NCI-H1436 treated with DMSO at 0.1 percent for 48 hours (cell line): ENCODE results near the gene CFAP299.
"Not testable (repeated sequence)": the region's sequence is repeated elsewhere in the genome, so short reads cannot be mapped to it uniquely, and the experiment has no call there.

Experiments used
- DNase-seq: peaks from one replicate; lab custom pipeline; 2025; lab: John Stamatoyannopoulos, UW

The CFAP299 gene

DNA sequence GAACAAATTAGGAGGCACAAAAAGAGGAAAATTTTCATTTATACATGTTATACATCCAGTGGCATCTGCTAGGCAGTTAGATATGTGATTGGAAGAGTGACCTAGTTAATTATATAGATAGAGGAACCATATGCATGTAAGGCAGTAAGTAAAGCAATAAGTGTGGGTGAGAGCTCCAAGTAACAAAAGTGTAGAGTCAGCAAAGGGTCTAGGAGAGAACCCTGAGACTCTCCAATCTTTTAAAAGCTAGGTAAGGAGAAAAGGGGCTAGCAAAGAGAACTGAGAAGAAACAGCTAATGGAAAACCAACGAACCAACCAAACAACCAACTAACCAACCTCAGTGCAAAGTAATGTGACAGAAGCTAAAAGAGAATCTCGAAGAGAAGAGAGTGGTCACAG, 3.8 kb upstream of the CFAP299 start:
- no peak for DNase-seq

DNA sequence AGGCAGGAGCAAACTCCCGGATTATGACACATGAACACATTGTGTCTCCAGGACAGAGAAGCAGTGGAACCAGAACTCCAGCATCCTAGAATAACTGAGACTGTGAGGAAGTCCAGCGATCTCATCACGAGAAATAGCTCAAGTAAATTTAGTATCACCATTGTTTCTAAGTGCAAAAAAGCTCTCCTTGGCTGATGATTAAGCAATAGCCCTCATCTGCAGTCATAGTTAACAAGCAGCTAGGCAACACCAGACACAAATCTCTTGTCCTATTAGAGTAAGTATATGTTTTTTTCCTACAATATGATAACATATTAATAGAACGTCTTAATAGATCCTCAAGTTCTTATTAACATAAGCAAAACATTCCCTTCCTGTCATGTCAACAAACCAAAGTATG, 2.4 kb upstream of the CFAP299 start:
- DNase-seq = no peak

DNA sequence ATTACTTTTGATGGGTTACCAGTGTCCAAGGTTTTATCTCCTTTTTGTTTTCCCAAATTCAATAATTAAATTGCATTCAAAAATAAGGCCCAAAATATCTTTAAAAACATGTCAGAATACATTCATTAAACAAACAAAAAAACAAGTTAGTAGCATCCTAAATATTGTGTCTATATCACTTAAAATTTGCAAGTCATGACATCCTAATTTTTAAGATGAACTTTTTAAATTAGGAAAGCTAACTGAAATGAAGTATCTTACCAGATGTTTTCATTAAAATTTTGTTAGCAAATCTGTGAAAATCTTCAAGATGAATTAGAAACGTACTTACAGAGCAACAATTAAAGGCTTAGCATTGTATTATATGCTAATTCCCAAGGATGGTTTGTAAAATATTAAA, 962 bp upstream of the CFAP299 start:
- DNase-seq = no peak

DNA sequence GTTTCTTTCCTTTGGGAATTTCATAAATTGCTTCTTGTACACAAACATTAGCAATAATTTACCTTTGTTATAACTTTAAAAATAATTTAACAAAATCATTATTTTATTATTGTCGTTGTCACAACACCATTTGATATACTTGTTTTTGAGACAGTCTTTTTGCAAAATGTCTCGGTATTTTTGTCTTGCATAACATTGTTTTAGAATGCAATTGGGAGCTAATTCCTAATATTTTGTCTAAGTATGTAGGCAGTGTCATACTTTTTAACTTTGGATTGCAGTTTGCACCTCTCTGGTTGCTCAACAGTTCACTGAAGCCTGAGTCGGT, 340 bp upstream of the CFAP299 start:
- no peak for DNase-seq

DNA sequence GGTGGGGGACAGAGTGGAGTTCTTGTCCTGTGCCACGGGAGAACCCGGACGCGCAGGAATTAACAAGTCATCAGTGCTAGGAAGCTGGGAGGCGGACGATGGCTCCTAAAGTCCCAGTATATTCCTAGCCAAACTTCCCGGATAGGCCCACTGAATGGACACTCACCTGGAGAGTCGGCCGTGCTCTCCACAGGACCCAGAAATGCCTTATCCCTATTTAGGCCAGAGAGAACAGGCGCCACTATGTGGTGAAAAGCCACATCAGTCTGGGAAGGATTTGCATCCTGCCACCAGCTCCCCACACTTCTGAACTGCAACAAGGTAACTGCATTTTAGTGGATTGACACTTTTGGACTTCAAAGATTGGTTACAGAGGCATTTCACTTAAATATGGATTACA, 1.1 kb downstream of the CFAP299 start:
- no peak for DNase-seq

DNA sequence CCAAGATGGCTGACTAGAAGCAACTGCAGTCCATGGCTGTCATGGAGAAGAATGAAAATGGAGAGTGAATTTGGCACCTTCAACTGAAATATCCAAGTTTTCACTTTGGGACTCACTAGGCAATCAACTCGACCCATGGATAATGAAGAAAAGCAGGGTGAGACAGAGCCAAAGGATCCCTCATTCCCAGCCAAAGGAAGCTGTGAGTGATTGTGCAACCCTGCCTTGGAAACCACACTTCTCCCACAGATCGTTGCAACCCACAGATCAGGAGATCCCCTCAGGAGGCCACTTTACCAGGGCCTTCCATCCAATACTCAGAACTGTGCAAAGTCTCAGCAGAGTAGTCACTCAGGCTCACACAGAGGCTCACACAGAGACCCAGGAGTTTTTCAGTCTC, 4.5 kb downstream of the CFAP299 start:
- no peak for DNase-seq

DNA sequence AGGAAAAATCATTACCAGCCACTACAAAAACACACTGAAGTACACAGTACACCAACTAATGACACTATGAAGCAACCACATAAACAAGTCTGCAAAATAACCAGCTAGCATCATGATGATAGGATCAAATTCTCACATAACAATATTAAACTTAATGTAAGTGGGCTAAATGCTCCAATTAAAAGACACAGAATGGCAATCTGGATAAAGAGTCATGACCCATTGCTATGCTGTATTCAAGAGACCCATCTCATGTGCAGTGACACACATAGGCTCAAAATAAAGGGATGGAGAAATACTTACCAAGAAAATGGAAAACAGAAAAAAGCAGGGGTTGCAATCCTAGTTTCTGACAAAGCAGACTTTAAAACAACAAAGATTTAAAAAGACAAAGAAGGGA, 7.2 kb downstream of the CFAP299 start:
- not testable (repeated sequence) for DNase-seq

DNA sequence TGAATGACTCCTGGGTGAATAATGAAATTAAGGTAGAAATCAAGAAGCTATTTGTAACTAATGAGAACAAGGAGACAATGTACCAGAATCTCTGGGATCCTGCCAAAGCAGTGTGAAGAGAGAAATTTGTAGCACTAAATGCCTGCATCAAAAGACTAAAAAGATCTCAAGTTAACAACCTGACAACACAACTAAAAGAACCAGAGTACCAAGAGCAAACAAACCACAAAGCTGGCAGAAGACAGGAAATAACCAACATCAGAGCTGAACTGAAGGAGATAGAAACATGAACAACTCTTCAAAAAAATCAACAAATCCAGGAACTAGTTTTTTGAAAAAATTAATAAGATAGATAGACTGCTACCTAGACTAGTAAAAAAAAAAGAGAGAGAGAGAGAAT, 8.4 kb downstream of the CFAP299 start:
- DNase-seq = no peak

DNA sequence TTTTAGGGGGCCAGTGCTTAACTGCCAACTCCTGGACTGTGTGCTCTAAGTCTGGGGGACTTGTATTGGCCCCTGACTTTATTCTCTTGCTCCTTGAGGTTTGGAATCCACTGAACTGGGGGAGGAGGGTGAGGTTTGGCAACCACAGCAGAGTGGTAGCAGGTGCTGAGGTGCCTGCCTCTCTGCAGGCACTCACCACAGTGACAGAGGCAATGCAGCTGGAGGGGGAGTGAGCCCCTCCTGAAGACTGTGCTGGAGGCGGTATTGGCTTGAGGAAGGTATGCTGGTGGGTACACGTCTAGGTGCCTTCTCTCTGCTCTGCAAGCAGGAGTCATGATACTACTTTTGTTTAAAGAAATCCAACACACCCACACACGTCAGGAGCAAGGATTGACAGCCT, 24.6 kb downstream of the CFAP299 start:
- DNase-seq = no peak

DNA sequence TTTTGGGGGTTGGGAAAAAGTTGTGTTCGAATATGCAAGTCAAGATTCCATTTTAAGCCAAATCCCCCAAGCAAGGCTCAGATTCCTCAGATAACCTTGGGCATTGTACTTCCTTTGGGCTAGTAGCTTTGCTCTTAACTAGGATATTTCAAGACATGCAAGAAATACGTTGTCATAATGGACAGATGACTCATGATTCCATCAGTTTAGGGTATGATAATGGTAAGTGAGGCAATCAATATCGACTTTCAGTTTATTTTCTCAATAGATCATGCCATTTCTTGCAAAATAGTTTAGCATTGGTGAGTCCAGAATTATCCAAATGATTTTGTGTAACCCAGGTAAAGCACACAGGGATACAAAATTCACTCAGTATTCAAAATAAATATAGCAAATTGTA, 25.4 kb downstream of the CFAP299 start:
- no peak for DNase-seq

DNA sequence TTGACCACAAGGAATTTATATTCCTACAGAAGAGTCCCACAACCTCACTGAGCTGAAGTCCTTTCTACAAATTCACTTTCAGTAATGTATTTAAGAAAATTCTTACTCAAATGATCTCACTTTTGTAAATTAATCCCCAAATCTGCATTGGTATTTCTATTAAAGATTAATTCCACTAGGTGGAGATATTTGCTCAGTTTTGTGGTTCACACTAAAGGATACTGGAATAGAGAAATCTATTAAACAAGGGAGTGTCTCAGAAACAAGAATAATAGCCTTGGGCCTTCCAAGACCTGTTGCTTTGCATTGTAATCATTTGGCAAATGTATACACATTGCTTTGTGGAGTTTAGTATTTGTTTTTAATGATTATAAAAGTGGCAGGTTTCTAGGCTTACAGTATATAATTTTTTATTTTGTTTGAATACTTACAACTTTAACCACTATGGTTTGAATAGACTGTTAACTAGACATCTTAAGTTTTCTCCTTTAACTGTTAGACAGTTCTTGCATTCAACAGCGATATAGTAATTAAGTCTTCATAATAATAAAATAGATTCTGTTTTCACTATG, 25.9 kb downstream of the CFAP299 start:
- no peak for DNase-seq

DNA sequence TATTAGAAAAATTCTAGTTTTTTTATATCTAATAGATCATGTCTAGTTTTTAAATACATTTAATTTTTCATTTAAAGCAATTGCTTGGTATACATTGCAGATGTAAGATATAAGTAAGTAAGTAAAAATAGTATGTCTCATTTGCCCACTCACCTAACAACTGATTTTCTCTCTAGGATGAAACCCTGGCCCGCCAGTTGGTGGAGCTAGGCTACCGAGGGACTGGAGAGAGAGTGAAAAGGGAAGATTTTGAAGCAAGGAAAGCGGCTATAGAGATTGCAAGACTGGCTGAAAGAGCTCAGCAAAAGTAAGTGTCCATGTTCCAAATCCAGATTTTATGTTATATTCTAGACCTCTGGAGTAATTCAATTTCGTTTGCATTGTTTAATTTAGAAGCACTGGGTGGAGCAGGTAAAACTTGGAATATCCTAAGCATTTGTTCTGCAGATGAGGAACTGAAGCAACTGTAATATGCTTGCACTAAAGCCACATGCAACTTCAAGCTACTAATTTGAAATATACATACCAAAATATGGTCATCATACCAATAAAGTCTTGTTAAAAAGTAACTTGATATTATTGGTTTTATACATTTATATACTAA, 27.1 kb downstream of the CFAP299 start:
- no peak for DNase-seq

DNA sequence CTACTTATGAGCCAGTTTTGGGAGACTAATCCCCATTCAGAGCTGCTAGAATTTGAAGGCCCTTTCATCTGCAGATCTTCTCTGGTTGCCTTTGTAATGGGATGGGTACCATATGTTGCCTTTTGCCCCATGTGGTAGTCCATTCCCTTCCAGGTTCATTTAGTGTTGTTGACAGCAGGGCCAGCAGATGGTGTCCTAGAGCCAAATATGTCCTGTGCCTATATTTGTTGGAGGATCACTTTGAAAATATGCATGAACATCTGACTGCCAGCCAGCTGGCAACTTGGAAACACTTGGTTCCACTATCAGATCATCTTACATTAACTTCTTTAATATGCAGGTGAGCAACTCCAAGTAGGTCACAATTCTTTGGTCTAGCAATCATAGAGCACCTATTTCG, 30.4 kb downstream of the CFAP299 start:
- DNase-seq = no peak

DNA sequence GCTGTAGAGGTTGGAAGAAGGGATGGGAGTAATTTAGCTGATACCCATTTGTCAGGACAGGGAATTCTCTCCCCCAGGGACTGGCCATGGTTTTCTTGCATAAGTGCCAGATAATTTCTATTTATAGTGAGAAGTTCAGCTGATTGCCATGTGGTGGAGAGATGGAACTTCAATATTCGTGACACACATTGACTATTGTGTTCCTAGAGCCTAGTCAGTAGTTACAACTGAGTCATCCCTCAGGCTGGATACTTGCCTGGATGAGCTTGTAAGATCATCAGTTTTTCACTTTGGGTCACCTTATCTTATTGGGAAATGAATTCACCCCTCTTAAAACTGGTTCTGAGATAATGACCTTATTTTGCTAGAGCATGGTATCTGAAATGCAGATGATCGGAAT, 32.2 kb downstream of the CFAP299 start:
- DNase-seq = no peak

DNA sequence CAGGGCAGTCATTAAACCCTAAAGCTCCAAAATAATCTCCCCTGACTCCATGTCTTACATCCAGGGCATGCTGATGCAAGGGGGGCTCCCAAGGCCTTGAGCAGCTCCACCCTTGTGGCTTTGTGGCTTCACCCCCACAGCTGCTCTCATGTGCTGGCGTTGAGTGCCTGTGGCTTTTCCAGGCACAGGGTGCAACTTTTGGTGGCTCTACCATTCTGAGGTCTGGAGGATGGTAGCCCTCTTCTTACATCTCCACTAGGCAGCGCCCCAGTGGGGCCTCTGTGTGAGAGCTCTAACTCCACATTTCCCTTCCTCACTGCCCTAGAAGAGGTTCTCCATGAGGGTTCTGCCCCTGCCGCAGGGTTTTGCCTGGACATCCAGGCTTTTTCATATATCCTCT, 35.1 kb downstream of the CFAP299 start:
- DNase-seq = no peak

DNA sequence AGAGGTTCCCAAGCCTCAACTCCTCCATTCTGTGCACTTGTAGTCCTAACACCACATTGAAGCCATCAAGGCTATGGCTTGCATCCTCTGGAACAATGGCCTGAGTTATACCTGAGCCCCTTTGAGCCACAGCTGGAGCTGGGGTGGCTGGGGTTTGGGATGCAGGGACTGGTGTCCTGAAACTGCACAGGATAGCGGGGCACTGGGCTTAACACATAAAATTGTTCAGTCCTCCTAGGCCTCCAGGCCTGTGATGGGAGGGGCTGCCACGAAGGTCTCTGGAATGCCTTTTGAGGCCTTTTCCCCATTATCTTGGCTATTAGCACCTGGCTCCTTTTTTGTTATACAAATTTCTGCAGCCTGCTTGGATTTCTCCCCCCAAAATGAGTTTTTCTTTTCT, 35.5 kb downstream of the CFAP299 start:
- DNase-seq = no peak

DNA sequence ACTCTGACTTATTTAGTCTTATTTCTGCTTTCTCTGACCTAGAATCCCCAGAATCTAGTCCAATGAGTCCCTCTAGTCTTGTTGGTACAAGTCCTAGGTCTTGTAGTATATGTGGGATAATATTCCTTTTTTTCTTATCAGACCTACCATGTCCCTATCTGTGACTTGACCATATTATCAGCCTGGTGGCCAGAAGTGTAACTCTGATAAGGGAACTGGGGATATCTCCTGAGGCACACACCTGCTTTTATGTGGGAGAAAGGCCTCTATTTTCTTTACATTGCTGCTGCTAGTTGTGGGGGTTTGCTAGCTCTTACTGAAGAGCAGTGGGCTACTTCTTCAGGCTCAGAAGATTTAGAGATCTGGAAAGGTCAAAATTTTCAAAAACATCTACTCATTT, 38.6 kb downstream of the CFAP299 start:
- no peak for DNase-seq

DNA sequence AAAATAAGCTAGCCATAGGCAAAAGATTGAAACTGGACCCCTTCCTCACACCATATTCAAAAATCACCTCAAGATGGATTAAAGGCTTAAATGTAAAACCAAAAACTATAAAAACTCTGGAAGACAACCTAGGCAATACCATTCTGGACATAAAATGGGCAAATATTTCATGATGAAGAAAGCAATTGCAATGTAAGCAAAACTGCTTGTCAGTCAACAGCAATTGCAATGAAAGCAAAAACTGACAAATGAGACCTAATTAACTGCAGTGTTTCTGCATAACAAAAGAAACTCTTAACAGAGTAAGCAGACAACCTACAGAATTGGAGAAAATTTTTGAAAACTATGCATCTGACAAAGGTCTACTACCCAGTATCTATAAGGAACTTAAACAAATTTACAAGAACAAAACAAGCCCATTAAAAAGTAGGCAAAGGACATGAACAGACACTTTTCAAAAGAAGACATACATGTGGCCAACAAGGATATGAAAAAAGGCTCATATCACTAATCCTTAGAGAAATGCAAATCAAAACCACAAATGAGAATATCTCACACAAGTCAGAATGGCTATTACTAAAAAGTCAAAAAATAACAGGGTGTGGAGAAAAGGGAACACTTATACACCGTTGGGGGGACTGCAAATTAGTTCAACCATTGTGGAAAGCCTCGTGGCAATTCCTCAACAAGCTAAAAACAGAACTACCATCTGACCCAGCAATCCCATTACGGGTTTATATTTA, 46.7 kb downstream of the CFAP299 start:
- no peak for DNase-seq

DNA sequence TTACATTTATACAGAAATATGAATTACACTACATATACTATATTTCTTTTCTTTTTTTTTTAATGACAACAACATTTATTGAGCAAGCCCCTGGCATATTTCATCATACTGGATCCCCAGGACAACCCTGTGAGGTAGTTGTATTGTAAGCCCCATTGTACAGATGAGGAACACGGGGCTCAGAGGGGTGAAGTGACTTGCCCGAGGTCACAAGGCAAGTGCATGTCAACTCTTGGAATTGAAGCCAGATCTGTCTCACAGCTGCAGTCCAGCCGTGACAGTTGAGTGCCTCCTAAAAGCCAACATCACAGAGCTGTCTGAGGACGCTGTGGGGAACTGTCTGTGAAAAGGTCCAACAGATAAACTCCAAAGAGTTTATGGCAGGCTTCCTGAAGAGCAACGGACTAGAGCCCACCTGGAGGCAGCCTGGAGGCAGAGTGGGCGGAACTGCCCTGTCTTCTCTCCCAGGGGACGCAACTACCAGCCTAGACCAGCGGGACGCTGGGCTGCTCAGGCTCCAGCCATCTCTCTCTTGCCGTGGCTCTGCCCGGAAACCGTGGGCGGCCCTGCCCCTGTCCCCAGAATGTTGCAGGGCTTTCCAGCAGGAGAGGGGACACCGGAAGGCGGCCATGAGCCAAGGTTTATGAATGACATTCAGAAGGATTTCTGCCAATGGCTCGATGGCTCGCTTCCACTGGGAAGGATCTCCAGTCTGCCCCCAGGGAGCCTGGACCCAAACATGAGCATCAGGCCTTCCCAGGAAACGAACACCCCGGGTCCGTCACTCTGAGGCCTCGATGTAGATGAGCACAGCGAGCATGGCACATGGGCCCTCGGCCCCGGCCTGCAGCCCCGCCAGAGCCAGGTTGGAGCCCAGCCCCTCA, 50.1 kb downstream of the CFAP299 start:
- no peak for DNase-seq

DNA sequence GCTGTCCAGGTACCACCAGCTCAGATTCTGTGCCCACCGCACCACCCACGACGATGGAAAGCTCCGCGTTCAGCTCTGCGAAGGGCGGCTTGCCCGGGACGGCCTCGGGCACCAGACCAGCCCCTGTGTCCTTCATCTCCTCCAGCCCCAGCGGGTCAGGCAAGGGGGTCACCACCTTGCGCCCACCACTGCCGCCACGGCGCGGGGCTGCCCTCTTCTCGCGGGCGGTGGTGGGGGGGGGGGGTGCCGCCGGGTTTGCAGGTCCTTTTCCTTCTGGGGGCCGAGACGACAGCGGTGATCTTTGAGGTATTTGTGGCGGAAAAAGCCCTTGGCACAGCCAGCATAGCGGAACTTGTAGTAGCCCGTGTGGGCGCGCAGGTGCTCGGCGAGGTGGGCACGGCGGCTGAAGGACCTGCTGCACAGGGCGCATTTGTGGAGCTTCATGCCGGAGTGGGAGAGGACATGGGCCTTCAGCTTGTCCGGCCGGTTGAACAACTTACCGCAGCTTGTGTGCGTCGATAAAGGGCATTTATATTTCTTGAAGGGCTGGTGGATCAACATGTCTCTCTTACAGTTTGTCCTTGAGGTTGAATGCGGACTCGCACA, 50.9 kb downstream of the CFAP299 start:
- DNase-seq = no peak

DNA sequence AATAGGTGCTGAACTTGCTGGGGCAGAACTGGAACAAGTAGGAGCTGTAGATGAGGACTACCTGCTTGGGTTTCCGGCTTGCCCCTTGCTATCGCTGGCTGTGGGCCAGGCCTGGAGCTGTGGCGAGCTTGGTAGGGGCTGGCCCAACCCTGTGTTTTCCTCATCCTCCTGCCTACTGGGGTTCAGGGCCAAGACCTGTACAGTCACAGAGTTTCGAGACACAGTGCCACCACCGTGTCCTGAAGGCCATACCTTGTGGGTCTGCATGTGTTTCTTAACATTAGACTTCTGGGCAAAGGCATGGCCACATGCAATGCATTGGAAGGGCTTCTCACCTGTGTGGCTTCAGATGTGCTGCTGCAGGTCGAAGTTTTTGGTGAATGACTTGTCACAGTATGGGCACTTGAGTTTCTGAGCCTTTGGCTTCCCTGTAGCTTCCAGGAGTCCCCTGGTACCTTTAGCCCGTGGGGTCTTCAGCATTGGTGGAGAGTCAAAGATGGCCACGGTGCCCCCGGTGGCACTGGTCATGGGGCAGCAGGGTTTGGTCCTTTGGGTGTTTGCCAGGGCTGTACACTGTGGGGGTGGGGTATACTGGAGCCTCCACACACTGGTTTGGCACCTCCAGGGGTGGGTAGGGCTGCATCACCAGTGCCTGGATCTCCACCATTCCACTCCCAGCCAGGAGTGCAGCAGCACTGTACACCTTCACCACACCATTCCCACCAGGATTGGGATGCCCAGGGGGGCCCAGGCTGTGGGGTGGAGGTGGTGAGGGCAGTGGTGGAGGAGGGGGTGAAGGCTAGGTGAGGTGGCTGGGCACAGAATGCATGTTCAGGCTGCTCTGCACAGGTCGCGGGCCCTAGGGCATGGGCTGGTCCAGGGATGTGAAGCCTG, 52.1 kb downstream of the CFAP299 start:
- no peak for DNase-seq

DNA sequence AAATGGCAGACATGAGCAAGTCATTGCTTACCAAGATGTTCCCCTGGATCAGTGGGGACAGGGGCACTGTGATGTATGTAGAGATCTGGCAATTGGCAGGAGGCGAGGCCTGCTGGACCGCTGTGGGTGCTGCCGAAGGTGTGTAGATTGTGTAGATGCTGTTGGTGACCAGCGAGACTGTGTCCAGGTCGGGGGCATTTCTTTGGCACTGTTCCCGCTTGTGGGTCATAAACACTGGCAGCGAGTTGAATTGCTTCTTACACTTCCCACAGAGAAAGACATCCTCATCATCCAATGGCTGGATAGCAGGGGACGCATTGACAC, 52.7 kb downstream of the CFAP299 start:
- no peak for DNase-seq
